Adipocyte (in vitro differentiated cells): ENCODE data around the gene KCNA4.
"Not testable (repeated sequence)": the region's sequence is repeated elsewhere in the genome, so short reads cannot be mapped to it uniquely, and the experiment has no call there.

Source experiments
- DNase-seq: peaks from one replicate; pipeline ENCODE4 v3.0.0-alpha.2; 2015; ENCODE audit warnings: low read depth
- H3K27me3 ChIP-seq: replicated peaks from 2 replicates; pipeline ENCODE4 v1.7.0; 2013; ENCODE audit warnings: mild to moderate bottlenecking, low read length, moderate library complexity; ENCODE audit not compliant: control insufficient read depth, insufficient read depth
- H3K36me3 ChIP-seq: 2 replicates; pipeline ENCODE4 v1.7.0; 2013; ENCODE audit warnings: low read length, mild to moderate bottlenecking, moderate library complexity; ENCODE audit not compliant: control insufficient read depth, insufficient read depth, severe bottlenecking
- H3K4me1 ChIP-seq: 2 replicates; pipeline ENCODE4 v1.7.0; 2013; ENCODE audit warnings: mild to moderate bottlenecking, low read length, moderate library complexity; ENCODE audit not compliant: control insufficient read depth, insufficient read depth
- H3K4me3 ChIP-seq: 2 replicates; pipeline ENCODE4 v1.7.0; 2013; ENCODE audit warnings: mild to moderate bottlenecking, low read length, moderate library complexity
- H3K9ac ChIP-seq: 2 replicates; pipeline ENCODE4 v1.7.0; 2013; ENCODE audit warnings: mild to moderate bottlenecking, low read length, moderate library complexity
- H3K9me3 ChIP-seq: 2 replicates; pipeline ENCODE4 v1.7.0; 2013; ENCODE audit warnings: mild to moderate bottlenecking, low read length, moderate library complexity; ENCODE audit not compliant: control insufficient read depth

KCNA4 gene

DNA sequence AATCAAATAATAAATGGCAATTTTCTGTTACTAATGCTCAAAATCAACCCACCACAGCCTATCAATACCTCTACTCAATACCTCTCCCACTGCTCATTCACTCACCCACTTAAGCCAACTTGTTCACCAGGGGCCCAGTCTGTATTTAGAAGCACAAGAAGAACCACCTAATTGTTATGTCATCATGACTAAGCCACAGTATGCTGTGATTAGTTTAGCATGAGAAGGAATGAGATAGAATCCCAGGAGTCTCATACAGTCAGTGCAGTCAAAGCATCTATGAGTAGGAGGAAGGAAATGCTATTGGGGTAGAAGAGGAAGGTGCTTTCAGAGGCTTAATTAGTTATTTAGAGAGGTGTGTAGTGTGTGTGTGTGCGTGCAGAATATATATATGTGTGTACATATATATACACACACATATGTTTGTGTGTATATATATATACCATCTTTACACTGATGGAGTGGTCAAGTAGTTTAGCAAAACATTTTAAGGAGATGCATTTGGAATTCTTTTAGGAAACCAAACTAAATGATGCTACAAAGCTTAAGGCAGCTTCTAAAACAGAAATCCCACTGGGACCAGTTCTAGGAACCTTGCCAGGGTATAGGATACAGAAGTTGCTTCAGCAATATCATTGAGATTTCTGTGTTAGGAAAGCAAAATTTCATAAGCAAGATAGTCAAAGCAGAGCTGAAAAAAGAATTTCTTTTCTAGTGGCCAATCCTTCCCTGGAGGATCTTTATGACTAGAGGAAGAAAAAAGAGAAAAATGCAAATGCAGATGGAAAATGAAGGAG is 27.5 kb downstream of the KCNA4 start:
- Histone ChIP-seq H3K9me3 (peaks cover 6% of the 10 kb centered on the region), H3K4me1 (peaks cover 4% of the 10 kb centered on the region), H3K27me3 (no peaks in the 10 kb centered on the region), H3K36me3 (no peaks in the 10 kb centered on the region), H3K4me3 (no peak overlapping the region), H3K9ac (no peak overlapping the region)
- DNase-seq, result no peak

- H3K9me3 ChIP-seq, result no peaks in the 10 kb centered on the region
- H3K36me3 ChIP-seq, result no peaks in the 10 kb centered on the region
- no peaks in the 10 kb centered on the region for H3K27me3 ChIP-seq
- DNase-seq, result no peak
- H3K9ac ChIP-seq, result no peak overlapping the region
- peaks cover 4% of the 10 kb centered on the region for H3K4me1 ChIP-seq
- no peak overlapping the region for H3K4me3 ChIP-seq
Observed at GRCh38 chr11:29985248-29985647, 31.6 kb downstream of the KCNA4 start.

DNA sequence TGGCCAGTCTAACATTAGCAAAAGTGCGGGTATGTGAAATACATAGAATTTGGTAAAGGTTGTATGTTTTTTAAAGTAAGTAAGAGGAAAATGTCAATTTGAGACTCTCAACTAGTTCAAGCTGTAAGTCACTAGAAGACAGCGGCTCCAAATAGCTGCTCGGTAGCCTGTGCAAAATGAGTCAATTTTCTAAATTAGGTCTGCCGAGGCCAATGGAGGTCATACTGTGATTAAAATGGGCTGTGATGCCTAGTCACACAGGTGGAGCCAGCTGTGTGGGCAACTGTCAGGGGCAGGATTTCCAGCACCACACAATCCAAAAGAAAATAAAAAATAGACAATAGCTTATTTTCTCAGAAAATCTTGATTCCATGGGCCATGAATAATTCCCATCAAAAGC is 32.3 kb downstream of the KCNA4 start:
- Histone ChIP-seq H3K4me1 (peaks cover 4% of the 10 kb centered on the region), H3K9me3 (no peaks in the 10 kb centered on the region), H3K4me3 (no peak overlapping the region), H3K9ac (no peak overlapping the region), H3K27me3 (peaks cover 2% of the 10 kb centered on the region), H3K36me3 (no peaks in the 10 kb centered on the region)
- DNase-seq, result no peak

DNA sequence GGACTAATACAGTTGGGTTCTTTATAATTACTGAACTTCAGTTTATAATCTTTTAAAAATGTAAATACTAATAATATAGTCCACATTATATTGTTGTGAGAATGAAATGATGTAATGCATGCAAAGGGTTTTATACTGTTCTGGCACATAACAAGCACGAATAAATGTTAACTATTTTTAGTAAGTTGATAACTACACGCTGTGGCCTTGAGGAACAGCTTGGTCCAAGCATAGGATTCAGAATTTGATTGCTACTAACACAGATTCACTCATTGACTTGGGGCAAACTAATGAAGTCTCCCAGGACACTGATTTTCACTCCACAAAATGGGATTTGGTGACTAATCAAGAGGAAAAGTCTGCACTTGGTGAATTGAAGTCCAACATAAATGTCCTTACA is 38.3 kb downstream of the KCNA4 start:
- no peak for DNase-seq
- Histone ChIP-seq H3K36me3 (no peaks in the 10 kb centered on the region), H3K4me1 (no peaks in the 10 kb centered on the region), H3K27me3 (peaks cover 2% of the 10 kb centered on the region), H3K4me3 (no peak overlapping the region), H3K9ac (no peak overlapping the region), H3K9me3 (no peaks in the 10 kb centered on the region)

DNA sequence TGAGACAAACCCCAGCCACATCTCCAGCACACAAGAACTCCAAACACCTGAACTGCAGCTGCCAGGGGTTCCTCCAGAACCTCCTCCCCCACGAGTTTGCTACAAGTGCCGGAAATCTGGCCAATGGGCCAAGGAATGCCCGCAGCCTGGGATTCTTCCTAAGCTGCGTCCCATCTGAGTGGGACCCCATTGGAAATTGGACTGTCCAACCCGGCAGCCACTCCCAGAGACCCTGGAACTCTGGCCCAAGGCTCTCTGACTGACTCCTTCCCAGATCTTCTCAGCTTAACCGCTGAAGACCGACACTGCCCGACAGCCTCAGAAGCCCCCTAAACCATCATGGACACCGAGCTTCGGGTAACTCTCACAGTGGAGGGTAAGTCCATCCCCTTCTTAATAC is 41.2 kb downstream of the KCNA4 start:
- not testable (repeated sequence) for H3K27me3 ChIP-seq

GRCh38 chr11:29963796-29964195 is 53.0 kb downstream of the KCNA4 start:
- no peak for DNase-seq
- Histone ChIP-seq H3K36me3 (no peaks in the 10 kb centered on the region), H3K9ac (no peak overlapping the region), H3K9me3 (no peaks in the 10 kb centered on the region), H3K4me1 (peaks cover 5% of the 10 kb centered on the region), H3K4me3 (no peak overlapping the region), H3K27me3 (no peaks in the 10 kb centered on the region)

More for the DNA sequence above, 41.2 kb downstream of the KCNA4 start:
- not testable (repeated sequence) for H3K4me1 ChIP-seq, H3K36me3 ChIP-seq, H3K4me3 ChIP-seq, H3K9ac ChIP-seq, DNase-seq, H3K9me3 ChIP-seq

GRCh38 chr11:29963036-29963435 is 53.8 kb downstream of the KCNA4 start:
- DNase-seq, result no peak
- Histone ChIP-seq H3K9me3 (no peaks in the 10 kb centered on the region), H3K36me3 (no peaks in the 10 kb centered on the region), H3K9ac (no peak overlapping the region), H3K27me3 (no peaks in the 10 kb centered on the region), H3K4me1 (peaks cover 5% of the 10 kb centered on the region), H3K4me3 (no peak overlapping the region)

GRCh38 chr11:29962243-29962642 is 54.6 kb downstream of the KCNA4 start:
- H3K36me3 ChIP-seq, result no peaks in the 10 kb centered on the region
- H3K9me3 ChIP-seq, result no peaks in the 10 kb centered on the region
- H3K9ac ChIP-seq, result no peak overlapping the region
- H3K4me1 ChIP-seq, result peaks cover 5% of the 10 kb centered on the region
- H3K4me3 ChIP-seq, result no peak overlapping the region
- DNase-seq, result no peak
- no peaks in the 10 kb centered on the region for H3K27me3 ChIP-seq
